ENCODE results near the gene NTM. TPM values are rescaled to one million over a fixed set of nuclear protein-coding genes. Genes with fewer than 3 reads are reported as not detected.

Gene NTM
- total RNA-seq, 1 experiment from 2014 or later: 15.8 TPM

- no peak for DNase-seq (ENCODE audit: low read depth)
Measured at GRCh38 chr11:131687291-131688047, 317.1 kb downstream of the NTM start.

DNA sequence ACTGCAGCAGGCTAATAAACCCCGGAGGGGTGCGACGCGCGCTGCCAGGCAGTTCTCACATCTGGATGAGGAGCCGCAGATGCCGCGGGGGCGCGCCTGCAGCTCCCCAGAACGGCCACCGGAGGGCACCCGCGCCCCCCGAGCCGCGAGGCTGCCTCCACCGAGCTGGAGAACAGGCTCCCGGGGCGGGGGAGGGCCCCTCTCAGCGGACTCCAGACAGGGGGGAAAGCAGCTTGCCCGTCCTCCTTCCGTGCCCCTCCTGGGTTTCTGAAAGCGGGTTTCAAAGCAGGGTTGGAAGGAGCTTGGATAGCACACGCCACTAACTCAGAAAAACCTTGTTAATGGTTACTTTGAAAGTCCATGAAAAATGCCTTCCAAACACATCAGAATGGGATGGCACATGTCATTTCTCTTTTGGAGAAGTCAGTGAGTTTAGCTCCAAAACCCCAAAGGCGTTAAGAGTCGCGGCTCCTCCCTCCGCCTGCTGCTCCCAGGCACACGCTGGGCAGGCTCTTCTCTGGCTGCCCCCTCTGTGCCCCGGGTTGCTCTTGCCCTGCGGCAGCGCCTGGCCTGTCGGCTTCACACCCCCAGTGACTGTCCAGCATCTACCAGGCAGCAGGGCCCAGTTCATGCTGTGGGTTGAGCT is 317.8 kb downstream of the NTM start:
- peak; percentile 75 for DNase-seq (ENCODE audit: low read depth)

DNA sequence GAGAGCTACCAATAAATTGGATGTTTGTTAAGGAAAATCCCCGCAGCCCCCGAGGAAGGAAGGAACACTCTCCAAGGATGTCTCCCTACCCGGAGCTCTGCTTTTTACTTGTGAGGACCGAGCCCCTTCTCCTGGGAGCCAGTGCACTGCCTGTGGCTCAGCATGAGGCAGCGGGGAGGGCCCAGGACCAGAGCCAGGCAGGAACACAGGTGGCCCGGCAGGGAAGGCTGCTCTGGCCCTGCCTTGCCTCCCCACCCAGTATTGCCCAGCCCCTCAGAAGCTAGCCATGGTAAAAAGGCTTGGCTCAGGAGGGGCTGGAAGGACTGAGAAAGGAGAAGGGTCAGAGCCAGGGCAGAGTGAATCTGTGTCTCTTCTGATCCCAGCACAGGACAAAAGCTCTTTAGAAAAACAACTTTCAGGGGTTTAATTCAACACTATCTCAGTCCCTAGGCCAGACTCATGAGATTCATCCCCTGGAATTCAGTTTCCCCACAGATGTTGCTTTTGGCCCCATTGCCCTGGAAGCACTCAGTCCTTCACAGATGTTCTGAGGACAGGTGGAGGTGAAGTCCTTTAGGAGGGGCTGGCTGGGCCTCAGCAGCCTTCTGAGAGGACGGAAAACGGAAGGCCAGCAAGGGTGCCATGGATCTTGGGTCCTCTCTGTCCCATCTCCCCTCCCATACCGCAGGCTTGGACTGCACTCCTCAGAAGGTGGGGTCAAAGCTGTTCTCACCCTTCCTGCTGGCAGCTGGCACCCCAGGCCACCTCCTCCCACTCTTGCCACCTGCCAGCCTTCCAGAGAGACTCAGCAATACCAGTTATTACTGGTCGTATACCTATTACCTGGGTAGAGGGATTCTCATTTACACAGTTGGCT is 318.9 kb downstream of the NTM start:
- no peak for DNase-seq (ENCODE audit: low read depth)

- DNase-seq (ENCODE audit: low read depth): no peak
Measured at GRCh38 chr11:131690362-131690761, 319.9 kb downstream of the NTM start.

- no peak for DNase-seq (ENCODE audit: low read depth)
Measured at GRCh38 chr11:131690776-131691175, 320.4 kb downstream of the NTM start.

DNA sequence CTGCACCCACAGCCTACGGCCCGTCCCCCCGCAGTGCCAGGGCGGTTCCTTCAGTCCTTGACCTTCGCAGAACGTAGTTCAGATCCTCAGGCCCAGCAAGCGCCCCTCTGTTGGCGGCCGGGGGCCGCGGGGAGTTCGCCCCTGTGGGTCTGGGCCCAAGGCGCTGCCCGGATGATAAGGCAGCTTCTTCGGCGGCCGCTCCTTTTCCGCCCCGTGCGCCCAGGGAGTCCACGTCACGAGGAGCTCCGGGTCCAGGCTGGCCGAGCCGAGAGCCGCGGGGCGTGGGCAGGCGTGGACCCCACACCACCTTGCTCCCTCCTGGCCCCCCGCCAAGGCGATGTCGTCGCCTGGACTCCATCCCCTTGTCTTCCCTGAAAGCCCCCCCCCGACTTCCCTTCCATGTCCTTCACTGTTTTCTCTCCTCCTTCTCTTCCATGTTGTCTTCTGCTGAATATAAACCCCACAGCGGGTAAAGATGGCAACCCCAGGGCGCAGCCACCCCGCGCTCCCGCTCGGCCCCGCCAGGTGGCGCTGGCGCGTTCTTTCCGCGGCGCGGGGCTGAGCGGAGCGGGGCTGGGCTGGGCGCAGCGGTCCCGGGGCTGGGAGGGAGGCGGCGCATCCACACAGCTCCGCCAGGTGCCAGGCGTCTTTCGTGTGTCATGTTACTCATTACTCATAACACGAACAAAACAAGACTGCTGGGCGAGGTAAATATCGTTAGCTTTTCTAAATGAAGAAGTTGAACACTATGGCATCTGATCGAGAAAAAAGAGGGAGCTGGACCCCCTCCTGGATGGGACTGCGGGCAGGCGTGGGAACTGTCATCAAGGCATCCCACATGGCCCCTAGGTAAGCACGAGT is 321.0 kb downstream of the NTM start:
- peak; percentile 71 for DNase-seq (ENCODE audit: low read depth)

GRCh38 chr11:131692151-131692550 is 321.7 kb downstream of the NTM start:
- DNase-seq (ENCODE audit: low read depth): peak; percentile 21

DNA sequence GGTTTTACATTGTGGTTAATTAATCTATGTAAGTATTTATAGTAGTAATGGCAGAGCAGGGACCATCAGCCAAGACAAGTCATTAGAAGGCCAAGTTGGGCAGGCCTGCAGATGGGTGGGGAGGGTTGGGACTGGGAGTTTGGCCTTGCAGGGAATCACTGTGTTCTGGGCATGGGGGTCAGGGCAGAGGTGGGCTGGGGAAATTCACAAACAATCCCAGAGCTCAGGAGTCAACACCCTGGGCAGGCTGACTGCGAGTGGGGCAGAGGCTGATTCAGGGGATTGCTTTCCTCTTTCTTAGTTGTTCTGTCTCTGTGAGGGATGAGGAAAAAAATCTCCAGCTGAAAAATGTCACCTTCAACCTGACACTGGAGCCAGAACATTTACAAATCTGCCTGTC is 322.5 kb downstream of the NTM start:
- DNase-seq (ENCODE audit: low read depth): no peak

- DNase-seq (ENCODE audit: low read depth): no peak
Measured at GRCh38 chr11:131693756-131694155, 323.3 kb downstream of the NTM start.

- peak; percentile 90 for DNase-seq (ENCODE audit: low read depth)
Measured at GRCh38 chr11:131694526-131695424, 324.4 kb downstream of the NTM start.

DNA sequence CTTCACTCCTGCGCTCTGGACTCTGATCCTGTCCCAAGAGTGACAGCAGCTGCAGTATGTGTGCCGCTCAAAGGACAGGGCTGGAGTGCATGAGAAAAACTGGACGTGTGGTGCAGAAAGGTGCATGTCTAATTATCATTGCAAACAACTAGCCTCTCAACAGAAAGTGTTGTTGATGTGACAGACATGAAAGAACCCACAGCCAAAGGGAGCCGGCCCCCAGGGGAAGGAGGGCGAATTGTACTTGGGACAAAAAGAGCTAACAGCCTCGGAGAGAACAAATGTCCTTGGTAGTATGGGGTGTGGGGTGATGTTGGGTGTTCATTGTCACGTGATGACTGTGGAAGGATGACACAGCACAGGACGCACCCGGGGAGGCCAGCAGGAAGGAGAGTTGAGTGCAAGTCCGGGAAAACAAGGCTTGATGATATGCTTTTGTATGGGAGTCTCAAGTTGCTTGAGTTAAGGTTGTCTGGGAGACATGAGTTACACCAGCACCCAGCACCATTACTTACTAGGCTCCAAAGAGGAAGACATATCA is 325.5 kb downstream of the NTM start:
- peak; percentile 25 for DNase-seq (ENCODE audit: low read depth)

- DNase-seq (ENCODE audit: low read depth): no peak
Measured at GRCh38 chr11:131696690-131697089, 326.3 kb downstream of the NTM start.

- no peak for DNase-seq (ENCODE audit: low read depth)
Measured at GRCh38 chr11:131703311-131703710, 332.9 kb downstream of the NTM start.

DNA sequence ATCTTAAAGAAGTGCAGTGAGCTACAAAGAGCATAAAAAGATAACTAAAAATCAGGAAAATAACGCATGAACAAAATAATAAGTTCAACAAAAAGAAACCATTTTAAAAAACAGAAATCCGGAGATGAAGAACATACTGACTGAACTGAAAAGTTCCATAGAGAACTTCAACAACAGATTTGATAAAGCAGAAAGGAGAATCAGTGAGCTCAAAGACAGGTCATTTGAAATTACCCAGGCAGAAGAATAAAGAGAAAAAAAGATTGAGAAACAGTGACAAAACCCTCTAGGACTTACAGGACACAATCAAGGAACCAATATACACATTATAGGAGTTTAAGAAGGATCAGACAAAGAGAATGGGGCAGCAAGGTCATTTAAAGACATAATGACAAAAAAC is 334.3 kb downstream of the NTM start:
- no peak for DNase-seq (ENCODE audit: low read depth)

DNA sequence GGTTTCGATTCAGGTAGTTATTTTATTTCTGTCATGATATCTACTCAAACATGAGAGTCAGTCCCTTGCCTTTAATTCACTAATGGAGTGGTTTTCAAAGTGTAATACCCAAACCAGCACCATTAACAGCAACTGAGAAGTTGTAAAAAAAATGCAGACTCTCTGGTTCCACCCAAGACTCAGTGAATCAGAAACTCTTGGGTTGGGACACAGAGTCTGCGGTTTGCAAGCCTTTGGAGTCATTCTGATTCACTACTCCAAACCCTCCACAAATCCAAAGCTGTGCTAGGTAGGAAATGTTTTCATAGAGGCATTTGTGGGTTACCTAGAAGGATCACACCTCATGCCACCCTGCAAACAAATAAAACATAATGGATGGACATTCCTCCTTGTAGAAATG is 340.1 kb downstream of the NTM start:
- peak; percentile 76 for DNase-seq (ENCODE audit: low read depth)

GRCh38 chr11:131712897-131713296 is 342.5 kb downstream of the NTM start:
- no peak for DNase-seq (ENCODE audit: low read depth)

DNA sequence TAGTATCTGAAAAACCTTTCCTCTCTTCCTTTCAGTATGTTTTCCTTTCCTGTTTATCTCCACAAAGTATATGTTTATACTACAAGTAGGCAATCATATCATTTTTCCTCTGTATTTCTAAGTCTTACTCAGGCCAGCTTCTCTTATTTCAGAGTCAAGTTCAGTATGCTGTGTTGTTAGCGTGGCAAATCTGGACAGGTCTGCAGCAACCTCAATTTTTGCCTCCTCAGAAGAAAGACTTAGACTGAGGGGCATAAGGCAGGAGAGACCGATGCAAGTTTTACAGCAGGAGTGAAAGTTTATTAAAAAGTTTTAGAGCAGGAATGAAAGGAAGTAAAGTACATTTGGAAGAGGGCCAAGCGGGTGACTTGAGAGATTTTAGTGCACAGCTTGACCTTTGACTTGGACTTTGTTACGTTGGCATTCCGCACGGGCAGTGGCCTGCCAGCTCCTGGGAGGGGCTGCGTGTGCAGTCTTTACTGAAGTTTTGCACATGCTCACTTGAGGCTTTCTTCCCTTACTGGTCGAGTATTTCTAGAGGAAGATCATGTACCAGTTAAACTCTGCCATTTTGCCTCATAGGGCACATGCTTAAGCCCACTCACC is 343.2 kb downstream of the NTM start:
- DNase-seq (ENCODE audit: low read depth): no peak

DNA sequence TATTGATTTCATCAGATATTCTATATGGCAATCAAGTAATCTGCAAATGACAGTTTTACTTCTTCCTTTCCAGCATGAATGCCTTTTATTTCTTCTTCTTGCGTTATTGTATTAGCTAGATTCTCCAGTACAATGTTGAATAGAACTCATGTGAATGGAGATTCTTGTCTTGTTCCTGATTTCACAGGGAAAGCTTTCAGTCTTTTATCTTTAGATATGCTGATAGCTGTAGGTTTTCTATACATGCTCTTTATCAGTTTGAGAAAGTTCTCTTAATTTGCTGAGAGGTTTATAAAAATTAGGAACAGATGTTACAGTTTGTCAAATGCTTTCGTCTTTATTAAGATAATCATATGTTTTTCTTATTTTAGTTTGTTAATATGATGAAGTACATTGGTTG is 347.2 kb downstream of the NTM start:
- no peak for DNase-seq (ENCODE audit: low read depth)

DNA sequence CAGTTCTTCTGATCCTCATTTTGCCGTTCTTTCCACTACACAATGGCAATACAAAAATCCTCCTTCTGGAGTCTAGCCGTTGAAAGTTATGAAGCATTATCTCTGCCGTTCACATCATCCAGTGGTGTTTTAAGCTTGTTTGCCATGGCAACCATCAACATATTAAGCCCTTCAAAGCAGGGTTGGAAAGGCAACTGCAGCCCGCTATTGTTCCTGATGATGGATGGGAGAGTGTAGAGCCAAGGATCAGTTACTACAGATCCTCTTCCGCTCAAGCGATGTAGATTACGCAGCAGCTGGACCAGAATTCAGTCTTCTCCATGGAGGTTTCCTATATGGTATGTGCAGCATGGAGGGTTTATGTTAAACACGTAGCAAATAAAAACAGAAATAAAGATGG is 352.7 kb downstream of the NTM start:
- no peak for DNase-seq (ENCODE audit: low read depth)
